Effector CD4-positive, alpha-beta T cell (primary cell): ENCODE data around the gene APOC4.
"Not testable (repeated sequence)": the region's sequence is repeated elsewhere in the genome, so short reads cannot be mapped to it uniquely, and the experiment has no call there.

Experiments
- DNase-seq: peaks from one replicate; pipeline ENCODE4 v3.0.0-alpha.2; 2020

The APOC4 gene

DNA sequence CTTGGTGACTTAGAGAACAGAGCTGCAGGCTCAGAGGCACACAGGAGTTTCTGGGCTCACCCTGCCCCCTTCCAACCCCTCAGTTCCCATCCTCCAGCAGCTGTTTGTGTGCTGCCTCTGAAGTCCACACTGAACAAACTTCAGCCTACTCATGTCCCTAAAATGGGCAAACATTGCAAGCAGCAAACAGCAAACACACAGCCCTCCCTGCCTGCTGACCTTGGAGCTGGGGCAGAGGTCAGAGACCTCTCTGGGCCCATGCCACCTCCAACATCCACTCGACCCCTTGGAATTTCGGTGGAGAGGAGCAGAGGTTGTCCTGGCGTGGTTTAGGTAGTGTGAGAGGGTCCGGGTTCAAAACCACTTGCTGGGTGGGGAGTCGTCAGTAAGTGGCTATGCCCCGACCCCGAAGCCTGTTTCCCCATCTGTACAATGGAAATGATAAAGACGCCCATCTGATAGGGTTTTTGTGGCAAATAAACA is 17.8 kb upstream of the APOC4 start:
- no peak for DNase-seq

- no peak for DNase-seq
These were observed 16.7 kb upstream of the APOC4 start for GRCh38 chr19:44925114-44925891.

DNA sequence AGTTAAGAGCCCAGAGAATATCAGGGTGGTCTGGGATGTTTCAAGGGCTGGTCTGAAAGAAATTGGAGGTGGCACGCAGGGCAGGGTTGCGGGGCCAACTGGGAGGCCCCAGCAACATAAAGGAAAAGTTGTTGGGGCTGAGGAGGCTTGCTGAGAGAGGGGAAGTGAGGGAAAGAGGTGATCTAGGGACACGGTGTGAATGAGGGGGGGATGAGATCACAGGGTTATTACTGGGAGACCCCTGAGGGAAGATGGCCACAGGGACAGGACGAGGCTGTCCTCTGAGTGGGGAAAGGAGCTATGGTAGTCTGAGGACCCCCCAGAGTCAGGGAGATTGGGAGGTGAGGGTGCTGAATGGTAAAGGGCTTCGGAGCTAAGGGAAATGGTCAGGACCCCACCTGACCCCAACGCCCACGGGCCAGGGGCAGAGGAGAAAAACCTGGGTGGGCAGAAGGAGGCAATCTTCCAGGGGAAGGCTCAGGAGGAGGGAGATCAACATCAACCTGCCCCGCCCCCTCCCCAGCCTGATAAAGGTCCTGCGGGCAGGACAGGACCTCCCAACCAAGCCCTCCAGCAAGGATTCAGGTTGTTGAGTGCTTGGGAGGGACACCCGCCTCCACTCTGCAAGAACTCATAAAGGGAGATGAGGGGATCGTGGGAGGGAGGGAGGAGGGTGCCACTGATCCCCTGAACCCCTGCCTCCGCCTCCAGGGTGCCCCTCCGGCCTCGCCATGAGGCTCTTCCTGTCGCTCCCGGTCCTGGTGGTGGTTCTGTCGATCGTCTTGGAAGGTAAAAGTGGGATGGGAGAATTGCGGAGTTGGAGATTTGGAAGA is 15.6 kb upstream of the APOC4 start:
- DNase-seq = not testable (repeated sequence)

GRCh38 chr19:44927746-44928145 is 14.3 kb upstream of the APOC4 start:
- DNase-seq = no peak

DNA sequence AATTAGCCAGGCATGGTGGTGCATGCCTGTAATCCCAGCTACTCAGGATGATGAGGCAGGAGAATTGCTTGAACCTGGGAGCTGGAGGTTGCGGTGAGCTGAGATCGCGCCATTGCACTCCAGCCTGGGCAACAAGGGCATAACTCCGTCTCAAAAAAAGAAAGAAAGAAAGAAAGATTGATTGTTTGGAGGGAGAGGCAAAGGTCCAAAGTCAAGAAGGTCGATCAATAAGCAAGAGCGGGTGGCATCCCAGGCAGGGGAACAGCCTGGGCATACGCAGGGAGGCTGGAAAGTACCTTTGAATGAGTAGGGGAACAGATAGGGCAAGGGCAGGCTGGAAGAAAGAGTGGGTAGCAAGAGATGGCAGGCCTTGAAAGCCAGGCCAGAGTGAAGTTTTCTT is 11.9 kb upstream of the APOC4 start:
- DNase-seq = no peak

- DNase-seq = no peak
These were observed 10.5 kb upstream of the APOC4 start for GRCh38 chr19:44931541-44931940.

GRCh38 chr19:44939668-44940067 is 2.4 kb upstream of the APOC4 start:
- DNase-seq = no peak

GRCh38 chr19:44943801-44944249 is 1.8 kb downstream of the APOC4 start:
- no peak for DNase-seq

GRCh38 chr19:44947041-44947581 is 5.1 kb downstream of the APOC4 start:
- no peak for DNase-seq

- no peak for DNase-seq
These were observed 6.2 kb downstream of the APOC4 start for GRCh38 chr19:44948237-44948636.

DNA sequence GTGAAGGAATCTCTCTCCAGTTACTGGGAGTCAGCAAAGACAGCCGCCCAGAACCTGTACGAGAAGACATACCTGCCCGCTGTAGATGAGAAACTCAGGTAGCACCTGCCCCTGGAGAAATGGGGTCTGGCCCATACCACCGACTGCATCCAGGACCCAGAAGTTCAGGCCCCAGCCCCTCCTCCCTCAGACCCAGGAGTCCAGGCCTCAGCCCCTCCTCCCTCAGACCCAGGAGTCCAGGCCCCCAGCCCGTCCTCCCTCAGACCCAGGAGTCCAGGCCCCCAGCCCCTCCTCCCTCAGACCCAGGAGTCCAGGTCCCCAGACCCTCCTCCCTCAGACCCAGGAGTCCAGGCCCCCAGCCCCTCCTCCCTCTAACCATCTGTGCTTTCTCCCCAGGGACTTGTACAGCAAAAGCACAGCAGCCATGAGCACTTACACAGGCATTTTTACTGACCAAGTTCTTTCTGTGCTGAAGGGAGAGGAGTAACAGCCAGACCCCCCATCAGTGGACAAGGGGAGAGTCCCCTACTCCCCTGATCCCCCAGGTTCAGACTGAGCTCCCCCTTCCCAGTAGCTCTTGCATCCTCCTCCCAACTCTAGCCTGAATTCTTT is 6.8 kb downstream of the APOC4 start:
- no peak for DNase-seq

DNA sequence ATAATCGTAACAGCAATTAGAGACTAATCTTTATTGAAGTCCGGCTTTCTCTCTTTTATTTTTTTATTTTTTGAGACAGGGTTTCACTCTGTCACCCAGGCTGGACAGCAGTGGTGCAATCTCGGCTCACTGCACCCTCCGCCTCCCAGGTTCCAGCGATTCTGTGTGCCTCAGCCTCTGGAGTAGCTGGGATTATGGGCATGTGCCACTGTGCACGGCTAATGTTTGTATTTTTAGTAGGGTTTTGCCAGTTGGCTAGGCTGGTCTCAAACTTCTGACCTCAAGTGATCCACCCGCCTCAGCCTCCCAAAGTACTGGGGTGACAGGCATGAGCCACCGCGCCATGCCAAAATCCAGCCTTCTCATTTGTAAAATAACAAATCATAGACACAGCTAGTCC is 7.5 kb downstream of the APOC4 start:
- DNase-seq = no peak

GRCh38 chr19:44951179-44952159 is 9.4 kb downstream of the APOC4 start:
- peak; percentile 71 for DNase-seq

DNA sequence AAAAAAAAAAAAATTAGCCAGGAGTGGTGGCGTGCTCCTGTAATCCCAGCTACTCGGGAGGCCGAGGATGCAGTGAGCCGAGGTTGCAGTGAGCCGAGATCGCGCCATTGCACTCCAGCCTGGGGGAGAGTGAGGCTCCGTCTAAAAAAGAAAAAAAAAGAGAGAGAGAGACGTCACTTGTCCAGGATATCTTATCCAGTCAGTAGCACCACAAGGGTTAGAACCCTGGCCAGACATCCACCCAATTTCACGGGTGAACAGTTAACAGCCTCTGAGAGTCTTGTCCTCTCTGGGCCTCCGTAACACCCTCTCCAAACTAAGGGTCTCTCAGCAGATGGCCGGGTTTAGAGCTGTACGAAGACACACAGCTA is 12.2 kb downstream of the APOC4 start:
- no peak for DNase-seq

DNA sequence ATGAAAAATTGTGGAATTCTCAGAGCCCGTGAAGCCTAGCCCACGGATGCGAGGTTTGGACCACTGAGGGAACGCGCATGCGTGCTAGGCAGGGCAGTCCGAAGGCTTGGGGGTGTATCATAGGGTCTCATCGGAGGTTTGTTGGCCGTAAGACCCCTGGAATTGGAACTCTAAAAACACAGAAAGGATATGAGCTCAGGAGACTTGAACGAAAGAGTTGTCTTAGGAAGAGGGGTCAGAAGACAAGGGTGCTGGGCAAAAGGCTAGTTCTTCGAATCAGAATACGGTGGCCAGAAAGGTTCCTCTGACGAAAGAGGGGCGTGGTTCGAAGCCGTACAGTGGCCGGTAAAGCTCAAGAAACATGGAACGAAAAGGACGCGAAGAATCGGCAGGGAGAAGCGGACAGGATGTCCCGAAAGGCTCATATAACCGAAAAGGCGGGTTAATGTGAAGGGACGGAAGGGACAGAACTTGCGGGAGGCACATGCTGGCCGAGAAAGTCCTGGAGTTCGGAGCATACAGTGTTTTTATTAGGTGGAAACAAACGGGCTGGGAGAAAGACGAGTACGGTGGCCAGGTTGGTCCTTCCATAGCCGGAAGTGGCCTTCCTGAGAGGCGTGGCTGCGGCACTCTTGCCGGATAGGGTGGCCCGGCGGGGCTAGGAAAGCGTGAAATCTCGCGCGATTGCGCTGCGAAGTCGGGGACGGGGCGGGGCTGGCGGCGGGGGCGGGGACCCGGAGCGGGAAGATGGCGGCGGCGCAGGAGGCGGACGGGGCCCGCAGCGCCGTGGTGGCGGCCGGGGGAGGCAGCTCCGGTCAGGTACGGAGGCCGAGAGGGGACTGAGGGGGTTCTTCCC is 12.8 kb downstream of the APOC4 start, which contains the start of gene CLPTM1:
Gene CLPTM1, plus strand, starts transcription at position 732 of the 856 bp plus-strand sequence. Its CDS starts 16 bp downstream, at position 748.
- DNase-seq = peak; percentile 96

- no peak for DNase-seq
These were observed 13.7 kb downstream of the APOC4 start for GRCh38 chr19:44955505-44956439.

GRCh38 chr19:44957526-44957925 is 15.5 kb downstream of the APOC4 start:
- no peak for DNase-seq

DNA sequence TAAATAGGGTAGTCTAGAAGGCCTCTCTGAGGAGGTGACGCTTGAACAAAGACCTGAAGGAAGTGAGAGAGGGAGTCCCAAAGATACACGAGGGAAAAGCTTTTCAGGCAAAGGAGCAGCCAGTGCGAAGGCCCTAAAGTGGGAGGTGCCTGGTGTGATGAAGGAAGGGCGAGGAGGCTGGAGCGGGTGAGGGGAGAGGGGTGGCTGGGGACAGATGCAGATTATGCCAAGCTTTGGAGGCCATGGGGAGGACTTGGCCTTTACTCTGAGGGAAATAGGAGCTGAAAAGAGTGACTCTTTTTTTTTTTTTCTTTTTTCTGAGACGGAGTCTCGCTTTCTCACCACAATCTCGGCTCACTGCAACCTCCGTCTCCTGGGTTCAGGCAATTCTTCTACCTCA is 16.1 kb downstream of the APOC4 start:
- DNase-seq = no peak

- DNase-seq = no peak
These were observed 17.7 kb downstream of the APOC4 start for GRCh38 chr19:44959691-44960090.
